GM10847 (cell line): Measurements from ENCODE around the gene TRIM72.

Source experiments
- POLR2A ChIP-seq: IDR thresholded peaks from 2 replicates; pipeline ENCODE4 v1.6.1; 2011; ENCODE audit not compliant: insufficient read length; ENCODE audit errors: extremely low read depth

TRIM72 gene

GRCh38 chr16:31224092-31224955 is 10.4 kb downstream of the TRIM72 start:
- no peak for TF ChIP-seq POLR2A

- no peak for TF ChIP-seq POLR2A
Measured at GRCh38 chr16:31225193-31225592, 11.3 kb downstream of the TRIM72 start.

- no peak for TF ChIP-seq POLR2A
Measured at GRCh38 chr16:31228206-31228605, 14.3 kb downstream of the TRIM72 start.

DNA sequence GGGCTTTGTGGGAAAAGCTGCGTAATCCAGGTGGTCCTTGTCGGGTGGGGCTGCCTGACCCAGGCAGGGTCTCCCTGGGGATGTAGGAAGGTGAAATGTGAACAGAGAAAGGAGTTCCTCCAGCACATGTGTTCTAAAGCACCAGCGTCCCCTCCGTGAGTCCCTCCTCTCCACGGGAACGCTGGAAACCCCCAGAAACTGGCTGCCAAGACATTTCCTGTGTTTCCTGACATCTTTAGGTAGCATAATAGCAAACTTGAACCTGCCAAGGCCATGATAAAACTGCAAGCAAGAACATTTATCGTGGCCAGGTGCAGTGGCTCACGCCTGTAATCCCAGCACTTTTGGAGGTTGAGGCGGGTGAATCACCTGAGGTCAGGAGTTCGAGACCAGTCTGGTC is 15.6 kb downstream of the TRIM72 start:
- TF ChIP-seq POLR2A = no peak

DNA sequence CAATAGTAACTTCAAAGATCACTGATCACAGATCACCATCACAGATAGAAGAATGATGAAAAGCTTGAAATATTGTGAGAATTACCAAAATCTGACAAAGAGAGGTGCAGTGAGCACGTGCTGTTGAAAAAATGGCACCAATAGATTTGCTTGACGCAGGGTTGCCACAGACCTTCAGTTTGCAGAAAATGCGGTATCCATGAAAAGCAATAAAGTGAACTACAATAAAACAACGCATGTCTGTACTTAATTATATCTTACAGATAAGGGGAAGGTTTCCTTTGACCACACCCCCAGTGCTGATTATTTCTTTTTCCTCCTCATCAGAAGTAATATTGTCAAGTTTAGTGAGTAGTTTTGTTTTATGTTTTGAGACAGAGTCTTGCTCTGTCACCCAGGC is 24.1 kb downstream of the TRIM72 start:
- TF ChIP-seq POLR2A = no peak

- no peak for TF ChIP-seq POLR2A
Measured at GRCh38 chr16:31242206-31242605, 28.3 kb downstream of the TRIM72 start.

- TF ChIP-seq POLR2A = no peak
Measured at GRCh38 chr16:31243734-31244670, 30.1 kb downstream of the TRIM72 start.

DNA sequence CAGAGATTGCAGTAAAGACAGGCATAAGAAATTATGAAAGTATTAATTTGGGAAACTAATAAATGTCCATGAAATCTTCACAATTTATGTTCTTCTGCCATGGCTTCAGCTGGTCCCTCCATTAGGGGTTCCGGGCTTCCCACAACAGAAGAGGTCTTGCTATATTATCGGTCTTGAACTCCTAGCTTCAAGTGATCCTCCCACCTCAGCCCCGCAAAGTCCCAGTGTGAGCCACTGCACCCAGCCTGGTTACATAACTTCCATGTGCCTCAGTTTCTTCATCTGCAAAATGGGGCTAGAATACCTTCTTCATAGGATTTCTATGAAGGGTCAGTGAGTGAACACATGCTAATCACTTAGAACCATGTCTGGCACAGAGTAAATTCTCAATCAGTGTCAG is 32.4 kb downstream of the TRIM72 start:
- no peak for TF ChIP-seq POLR2A

- no peak for TF ChIP-seq POLR2A
Measured at GRCh38 chr16:31248344-31248743, 34.4 kb downstream of the TRIM72 start.

DNA sequence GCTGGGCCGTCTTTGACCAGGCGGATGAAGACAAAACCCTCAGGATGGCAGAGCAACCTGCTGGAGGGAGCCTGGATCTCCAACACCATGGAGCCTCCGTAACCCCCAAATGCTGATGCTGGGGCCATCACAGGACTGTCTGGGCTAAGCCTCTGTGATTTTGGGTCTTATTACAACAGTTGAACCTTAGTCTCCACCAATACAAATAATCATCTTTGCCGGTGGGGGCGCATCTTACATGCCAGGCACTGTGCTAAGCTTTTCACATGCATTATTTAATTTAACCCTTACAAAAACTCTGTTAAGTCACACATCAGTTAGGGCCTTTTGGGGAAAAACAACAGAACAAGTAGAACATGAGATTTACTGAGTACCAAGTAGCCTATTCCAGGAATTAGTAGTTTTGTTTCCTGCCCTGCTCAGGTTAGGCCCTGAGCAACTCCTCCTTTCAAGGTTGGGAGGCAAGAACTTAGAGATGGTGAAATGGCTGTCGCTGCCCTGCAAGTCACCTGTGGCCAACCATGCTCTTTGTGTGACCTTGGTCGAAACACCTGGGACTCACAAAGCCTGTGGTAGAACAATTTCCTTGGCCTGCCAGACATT is 37.0 kb downstream of the TRIM72 start:
- TF ChIP-seq POLR2A = no peak

DNA sequence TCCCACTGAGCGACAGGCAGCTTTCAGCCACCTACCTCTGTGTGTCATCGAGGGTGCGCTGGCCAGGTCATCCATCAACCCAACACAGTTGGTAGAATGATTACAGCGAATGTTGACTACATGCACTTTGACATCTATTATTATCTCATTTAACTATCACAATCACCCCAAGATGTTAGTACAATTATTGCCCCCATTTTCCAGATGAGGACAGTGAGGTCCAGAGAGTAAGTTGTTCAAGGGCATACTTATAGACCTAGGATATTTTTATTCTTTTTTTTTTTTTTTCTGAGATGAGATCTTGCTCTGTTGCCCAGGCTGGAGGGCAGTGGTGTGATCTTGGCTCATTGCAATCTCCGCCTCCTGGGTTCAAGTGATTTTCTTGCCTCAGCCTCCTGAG is 37.5 kb downstream of the TRIM72 start:
- TF ChIP-seq POLR2A = no peak

GRCh38 chr16:31253642-31254045 is 39.7 kb downstream of the TRIM72 start:
- TF ChIP-seq POLR2A = no peak

DNA sequence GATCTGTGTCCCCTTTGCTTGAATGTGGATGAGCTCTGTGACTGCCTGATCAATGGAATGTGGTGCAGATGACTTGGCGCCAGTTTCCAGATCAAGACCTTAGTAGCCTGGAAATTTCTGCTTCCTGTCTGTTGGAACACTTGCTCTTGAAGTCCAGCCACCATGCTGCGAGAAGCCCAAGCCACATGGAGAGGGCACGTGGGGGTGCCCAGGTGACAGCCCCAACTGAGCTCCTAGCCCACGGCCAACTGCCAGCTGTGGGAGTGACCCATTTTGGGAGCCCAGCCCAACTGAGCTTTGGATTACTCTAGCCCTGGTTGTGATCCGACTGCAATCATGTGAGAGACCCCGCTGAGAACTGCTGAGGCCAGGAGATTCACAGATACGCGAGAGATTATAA is 42.5 kb downstream of the TRIM72 start:
- TF ChIP-seq POLR2A = no peak

- TF ChIP-seq POLR2A = no peak
Measured at GRCh38 chr16:31258366-31258765, 44.4 kb downstream of the TRIM72 start.

GRCh38 chr16:31260136-31260931 is 46.4 kb downstream of the TRIM72 start:
- no peak for TF ChIP-seq POLR2A
